Measurements from ENCODE around the gene REX1BD. TPM values are rescaled to one million over a fixed set of nuclear protein-coding genes. Genes with fewer than 3 reads are reported as not detected.
A peak's percentile ranks its signal among the peaks of the same experiment; 100 is the strongest.

REX1BD gene
- total and polyA plus RNA-seq, 2 donors from 2014 or later, result 56.9 to 104 TPM

- H3K4me1 ChIP-seq (ENCODE audit: control insufficient read depth in 2 of 3, insufficient read depth in 2 of 3, low read depth in 1 of 3, low read length in 3 of 3), result peaks cover 0 to 7% (median 4%) of the 10 kb centered on the region in 3 donors
- intact Hi-C loops (cut with DNase I), result no loop called here
- no peaks in the 10 kb centered on the region for H3K9me3 ChIP-seq (ENCODE audit: control insufficient read depth in 2 of 3, insufficient read depth in 1 of 3, low read length in 3 of 3)
- peaks cover 2 to 21% (median 9%) of the 10 kb centered on the region in 3 donors for H3K36me3 ChIP-seq (ENCODE audit: control insufficient read depth in 2 of 3, insufficient read depth in 3 of 3, low read length in 3 of 3)
- H3K9ac ChIP-seq (ENCODE audit: low read length in 3 of 3), result no peak overlapping the region
- no peak for FAIRE-seq
- no peaks in the 10 kb centered on the region for H3K27me3 ChIP-seq (ENCODE audit: control insufficient read depth, insufficient read depth, low read length)
- TF ChIP-seq CTCF (IDR thresholded peaks at IDR 0.05; ENCODE audit: borderline replicate concordance, extremely low read depth, insufficient read depth), result no peak
- no peak overlapping the region for H3K27ac ChIP-seq (ENCODE audit: low read depth in 2 of 2, low read length in 2 of 2)
- DNase-seq, result no peak
- no peak overlapping the region for H3K4me3 ChIP-seq (ENCODE audit: low read length in 3 of 3)
Observed at GRCh38 chr19:18541258-18541991, 47.2 kb upstream of the REX1BD start.

GRCh38 chr19:18541992-18542940 is 46.3 kb upstream of the REX1BD start:
- Histone ChIP-seq H3K4me3 (ENCODE audit: low read length in 3 of 3) (peak overlapping the region; percentile 42 to 74 (median 65)), H3K27me3 (ENCODE audit: control insufficient read depth, insufficient read depth, low read length) (no peaks in the 10 kb centered on the region), H3K4me1 (ENCODE audit: control insufficient read depth in 2 of 3, insufficient read depth in 2 of 3, low read depth in 1 of 3, low read length in 3 of 3) (peaks cover 0 to 7% (median 4%) of the 10 kb centered on the region in 3 donors), H3K27ac (ENCODE audit: low read depth in 2 of 2, low read length in 2 of 2) (peak overlapping the region; percentile 51 to 72), H3K9me3 (ENCODE audit: control insufficient read depth in 2 of 3, insufficient read depth in 1 of 3, low read length in 3 of 3) (no peaks in the 10 kb centered on the region), H3K36me3 (ENCODE audit: control insufficient read depth in 2 of 3, insufficient read depth in 3 of 3, low read length in 3 of 3) (peaks cover 0 to 16% (median 9%) of the 10 kb centered on the region in 3 donors), H3K9ac (ENCODE audit: low read length in 3 of 3) (peak overlapping the region; percentile 3 to 86 (median 83))
- DNase-seq (peak in 1 of 5 donors; percentile 25), FAIRE-seq (no peak)
- TF ChIP-seq CTCF (IDR thresholded peaks at IDR 0.05; ENCODE audit: borderline replicate concordance, extremely low read depth, insufficient read depth), result no peak
- intact Hi-C loops (cut with DNase I), result no loop called here

- DNase-seq (peak; percentile 93 to 98 (median 96)), FAIRE-seq (no peak)
- Histone ChIP-seq H3K36me3 (ENCODE audit: control insufficient read depth in 2 of 3, insufficient read depth in 3 of 3, low read length in 3 of 3) (peaks cover 0 to 11% (median 9%) of the 10 kb centered on the region in 3 donors), H3K4me1 (ENCODE audit: control insufficient read depth in 2 of 3, insufficient read depth in 2 of 3, low read depth in 1 of 3, low read length in 3 of 3) (peaks cover 0 to 7% (median 4%) of the 10 kb centered on the region in 3 donors), H3K9ac (ENCODE audit: low read length in 3 of 3) (peak within 1 kb of the TSS; percentile 3 to 86 (median 83)), H3K9me3 (ENCODE audit: control insufficient read depth in 2 of 3, insufficient read depth in 1 of 3, low read length in 3 of 3) (no peaks in the 10 kb centered on the region), H3K4me3 (ENCODE audit: low read length in 3 of 3) (peak within 1 kb of the TSS; percentile 42 to 74 (median 69)), H3K27ac (ENCODE audit: low read depth in 2 of 2, low read length in 2 of 2) (peak within 1 kb of the TSS; percentile 51 to 72), H3K27me3 (ENCODE audit: control insufficient read depth, insufficient read depth, low read length) (no peaks in the 10 kb centered on the region)
- intact Hi-C loops (cut with DNase I), result no loop called here
- no peak for TF ChIP-seq CTCF (IDR thresholded peaks at IDR 0.05; ENCODE audit: borderline replicate concordance, extremely low read depth, insufficient read depth)
Observed at GRCh38 chr19:18542941-18543813, 45.4 kb upstream of the REX1BD start, which contains the start of gene FKBP8. FKBP8 (minus strand) TSS chr19:18543573; CDS start chr19:18541970, 1,603 bp downstream.
